ENCODE results near the gene OR7C2.

OR7C2 gene

GRCh38 chr19:14954071-14954655 lies 12.9 kb downstream of the OR7C2 start:
- DNase-seq (ENCODE audit: low spot score): no peak
- in situ Hi-C loops (cut with MboI; ENCODE audit: low sequenced_read_pairs, unreplicated experiment): no loop called here
- no peak for TF ChIP-seq CTCF (IDR thresholded peaks at IDR 0.05; ENCODE audit: borderline replicate concordance, control extremely low read depth, extremely low read depth, insufficient read depth, missing control alignments)

- in situ Hi-C loops (cut with MboI; ENCODE audit: low sequenced_read_pairs, unreplicated experiment): no loop called here
- no peak for TF ChIP-seq CTCF (IDR thresholded peaks at IDR 0.05; ENCODE audit: borderline replicate concordance, control extremely low read depth, extremely low read depth, insufficient read depth, missing control alignments)
- no peak for DNase-seq (ENCODE audit: low spot score)
Measured at GRCh38 chr19:14957464-14957863, 16.2 kb downstream of the OR7C2 start.

GRCh38 chr19:14959263-14959662 lies 18.0 kb downstream of the OR7C2 start:
- in situ Hi-C loops (cut with MboI; ENCODE audit: low sequenced_read_pairs, unreplicated experiment): no loop called here
- no peak for TF ChIP-seq CTCF (IDR thresholded peaks at IDR 0.05; ENCODE audit: borderline replicate concordance, control extremely low read depth, extremely low read depth, insufficient read depth, missing control alignments)
- no peak for DNase-seq (ENCODE audit: low spot score)

GRCh38 chr19:14961956-14962685 lies 20.8 kb downstream of the OR7C2 start:
- TF ChIP-seq CTCF (IDR thresholded peaks at IDR 0.05; ENCODE audit: borderline replicate concordance, control extremely low read depth, extremely low read depth, insufficient read depth, missing control alignments): no peak
- in situ Hi-C loops (cut with MboI; ENCODE audit: low sequenced_read_pairs, unreplicated experiment): no loop called here
- DNase-seq (ENCODE audit: low spot score): no peak

DNA sequence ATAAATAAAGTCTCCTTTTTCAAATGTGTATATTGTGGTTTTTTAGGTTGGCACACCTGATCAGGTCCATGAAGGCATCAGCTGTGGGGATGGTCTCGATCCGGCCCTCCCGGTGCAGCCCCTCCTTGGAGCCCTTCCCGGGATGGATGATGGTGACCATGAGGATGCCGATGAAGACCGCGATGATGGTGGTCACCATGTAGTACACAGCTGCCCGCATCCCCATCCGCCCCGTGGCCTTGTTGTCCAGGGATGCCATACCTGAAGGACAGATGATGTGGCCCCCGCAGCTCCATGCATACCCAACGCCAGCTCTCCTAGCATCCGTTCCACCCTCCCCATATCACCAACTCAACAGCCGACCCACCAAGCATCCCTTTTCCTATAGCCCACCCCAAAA lies 27.0 kb downstream of the OR7C2 start:
- in situ Hi-C loops (cut with MboI; ENCODE audit: low sequenced_read_pairs, unreplicated experiment): no loop called here
- no peak for DNase-seq (ENCODE audit: low spot score)
- TF ChIP-seq CTCF (IDR thresholded peaks at IDR 0.05; ENCODE audit: borderline replicate concordance, control extremely low read depth, extremely low read depth, insufficient read depth, missing control alignments): no peak

DNA sequence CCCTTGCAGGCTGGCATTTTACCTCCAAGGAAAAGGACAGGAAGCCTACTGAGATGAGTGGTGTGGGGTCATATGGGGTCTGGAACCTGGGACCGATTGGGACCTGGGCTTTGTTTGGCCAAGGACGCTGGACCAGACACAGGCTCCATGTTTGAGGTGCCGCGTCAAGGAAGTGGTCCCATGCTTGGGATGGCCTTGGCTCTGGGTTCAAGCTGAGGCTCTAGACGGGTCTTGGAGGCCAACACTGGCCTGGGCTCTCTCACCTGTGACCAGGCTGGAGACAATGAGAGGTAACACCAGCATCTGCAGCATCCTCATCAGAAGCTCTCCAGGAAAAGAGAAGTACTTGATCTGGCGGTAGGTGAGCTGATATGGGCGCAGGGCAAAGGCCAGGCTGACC lies 30.2 kb downstream of the OR7C2 start:
- no peak for DNase-seq (ENCODE audit: low spot score)
- TF ChIP-seq CTCF (IDR thresholded peaks at IDR 0.05; ENCODE audit: borderline replicate concordance, control extremely low read depth, extremely low read depth, insufficient read depth, missing control alignments): no peak
- in situ Hi-C loops (cut with MboI; ENCODE audit: low sequenced_read_pairs, unreplicated experiment): no loop called here
